Measurements from ENCODE around the gene SPCS3. TPM values are rescaled to one million over a fixed set of nuclear protein-coding genes. Genes with fewer than 3 reads are reported as not detected.
"Not testable (repeated sequence)": the region's sequence is repeated elsewhere in the genome, so short reads cannot be mapped to it uniquely, and the experiment has no call there.

The SPCS3 gene
- total RNA-seq, 4 donors from 2014 or later: 37.9 to 160 (median 115) TPM

DNA sequence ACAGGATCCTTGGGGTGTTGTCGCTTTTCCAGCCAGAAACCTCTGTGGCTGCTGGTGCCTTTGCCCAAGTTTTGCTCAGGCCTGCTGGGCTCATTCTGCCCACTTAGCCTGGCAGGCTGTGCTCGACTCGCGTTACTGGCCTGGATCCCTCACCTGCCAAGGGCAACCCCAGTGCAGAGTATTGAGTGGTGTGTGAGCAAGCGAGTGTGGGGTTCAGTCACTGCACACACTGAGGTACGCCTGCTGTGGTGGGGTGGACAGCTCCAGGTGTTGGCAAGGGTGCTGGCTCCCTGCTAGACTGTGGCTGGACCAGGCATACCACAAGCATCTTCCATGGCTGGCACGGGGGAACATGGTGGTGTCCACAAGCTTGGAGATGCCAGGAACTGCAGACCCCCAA is 22.6 kb downstream of the SPCS3 start:
- Histone ChIP-seq H3K4me1 (no peaks in the 10 kb centered on the region), H3K27ac (no peak overlapping the region), H3K27me3 (no peaks in the 10 kb centered on the region), H3K9me3 (peaks cover 0 to 6% of the 10 kb centered on the region in 2 donors), H3K4me3 (no peak overlapping the region), H3K36me3 (no peaks in the 10 kb centered on the region)
- DNase-seq: no peak
- TF ChIP-seq, protein P1, sequence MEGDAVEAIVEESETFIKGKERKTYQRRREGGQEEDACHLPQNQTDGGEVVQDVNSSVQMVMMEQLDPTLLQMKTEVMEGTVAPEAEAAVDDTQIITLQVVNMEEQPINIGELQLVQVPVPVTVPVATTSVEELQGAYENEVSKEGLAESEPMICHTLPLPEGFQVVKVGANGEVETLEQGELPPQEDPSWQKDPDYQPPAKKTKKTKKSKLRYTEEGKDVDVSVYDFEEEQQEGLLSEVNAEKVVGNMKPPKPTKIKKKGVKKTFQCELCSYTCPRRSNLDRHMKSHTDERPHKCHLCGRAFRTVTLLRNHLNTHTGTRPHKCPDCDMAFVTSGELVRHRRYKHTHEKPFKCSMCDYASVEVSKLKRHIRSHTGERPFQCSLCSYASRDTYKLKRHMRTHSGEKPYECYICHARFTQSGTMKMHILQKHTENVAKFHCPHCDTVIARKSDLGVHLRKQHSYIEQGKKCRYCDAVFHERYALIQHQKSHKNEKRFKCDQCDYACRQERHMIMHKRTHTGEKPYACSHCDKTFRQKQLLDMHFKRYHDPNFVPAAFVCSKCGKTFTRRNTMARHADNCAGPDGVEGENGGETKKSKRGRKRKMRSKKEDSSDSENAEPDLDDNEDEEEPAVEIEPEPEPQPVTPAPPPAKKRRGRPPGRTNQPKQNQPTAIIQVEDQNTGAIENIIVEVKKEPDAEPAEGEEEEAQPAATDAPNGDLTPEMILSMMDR (IDR thresholded peaks at IDR 0.05): no peak
- no peak for TF ChIP-seq POLR2A (IDR thresholded peaks at IDR 0.05)
- intact Hi-C loops (cut with DNase I; ENCODE audit: low total_unique reads): no loop called here

DNA sequence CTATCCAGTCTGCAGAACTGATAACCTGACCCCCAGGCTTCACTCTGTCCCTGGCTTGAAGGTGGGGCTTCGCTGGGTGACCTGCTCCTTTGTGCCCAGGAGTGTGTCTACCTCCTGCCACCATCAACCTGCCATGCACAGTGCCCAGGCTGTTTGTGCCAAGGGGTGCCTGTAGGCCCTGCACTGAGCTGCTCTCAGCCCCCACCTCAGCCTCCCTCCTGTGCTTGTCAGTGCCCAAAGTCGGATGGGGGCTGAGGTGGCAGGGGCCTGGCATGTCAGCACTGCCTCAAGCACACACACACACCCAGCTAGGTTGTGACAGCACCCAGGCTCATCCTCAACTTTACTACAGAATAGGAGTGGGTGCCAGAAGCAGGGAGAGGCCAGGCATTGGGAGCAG is 23.5 kb downstream of the SPCS3 start:
- peaks cover 0 to 6% of the 10 kb centered on the region in 2 donors for H3K9me3 ChIP-seq
- H3K27me3 ChIP-seq: no peaks in the 10 kb centered on the region
- DNase-seq: no peak
- H3K36me3 ChIP-seq: no peaks in the 10 kb centered on the region
- TF ChIP-seq, protein P1 (IDR thresholded peaks at IDR 0.05): no peak
- no peak for TF ChIP-seq POLR2A (IDR thresholded peaks at IDR 0.05)
- intact Hi-C loops (cut with DNase I; ENCODE audit: low total_unique reads): no loop called here
- no peak overlapping the region for H3K4me3 ChIP-seq
- no peak overlapping the region for H3K27ac ChIP-seq
- H3K4me1 ChIP-seq: no peaks in the 10 kb centered on the region

DNA sequence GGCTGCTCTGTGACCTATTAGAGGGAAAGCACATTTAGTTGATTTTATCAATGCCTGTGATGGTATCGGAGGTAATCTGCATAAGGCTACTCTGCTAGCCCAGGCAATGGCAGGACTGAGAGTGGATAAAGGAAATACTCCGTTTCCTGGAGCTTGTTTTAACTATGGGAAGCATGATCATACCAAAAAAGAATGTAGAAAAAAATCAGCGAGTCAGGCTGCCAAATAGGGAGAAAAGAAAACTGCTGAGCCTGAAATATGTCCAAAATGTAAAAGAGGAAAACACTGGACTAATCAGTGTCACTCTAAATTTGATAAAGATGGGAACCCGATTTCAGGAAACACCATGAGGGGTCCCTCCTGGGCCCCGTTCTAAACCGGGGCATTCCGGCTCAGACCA is 25.6 kb downstream of the SPCS3 start:
- DNase-seq; H3K4me1 ChIP-seq; H3K36me3 ChIP-seq; H3K27me3 ChIP-seq; H3K4me3 ChIP-seq; intact Hi-C loops (cut with DNase I; ENCODE audit: low total_unique reads); H3K9me3 ChIP-seq; H3K27ac ChIP-seq: not testable (repeated sequence)

DNA sequence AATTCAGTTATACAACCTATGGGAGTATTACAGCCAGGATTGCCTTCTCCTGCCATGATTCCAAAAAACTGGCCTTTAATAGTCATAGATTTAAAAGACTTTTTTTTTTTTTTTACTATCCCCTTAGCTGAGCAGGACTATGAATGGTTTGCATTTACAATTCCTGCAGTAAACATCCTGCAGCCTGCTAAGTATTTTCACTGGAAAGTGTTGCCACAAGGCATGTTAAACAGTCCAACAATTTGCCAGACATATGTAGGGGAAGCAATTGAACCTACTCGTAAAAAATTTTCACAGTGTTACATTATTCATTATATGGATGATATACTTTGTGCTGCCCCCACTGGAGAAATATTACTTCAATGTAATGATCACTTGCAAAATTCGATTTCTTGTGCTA is 27.1 kb downstream of the SPCS3 start:
- H3K9me3 ChIP-seq; H3K27ac ChIP-seq; H3K36me3 ChIP-seq; DNase-seq; intact Hi-C loops (cut with DNase I; ENCODE audit: low total_unique reads); H3K4me3 ChIP-seq; H3K4me1 ChIP-seq; H3K27me3 ChIP-seq: not testable (repeated sequence)

DNA sequence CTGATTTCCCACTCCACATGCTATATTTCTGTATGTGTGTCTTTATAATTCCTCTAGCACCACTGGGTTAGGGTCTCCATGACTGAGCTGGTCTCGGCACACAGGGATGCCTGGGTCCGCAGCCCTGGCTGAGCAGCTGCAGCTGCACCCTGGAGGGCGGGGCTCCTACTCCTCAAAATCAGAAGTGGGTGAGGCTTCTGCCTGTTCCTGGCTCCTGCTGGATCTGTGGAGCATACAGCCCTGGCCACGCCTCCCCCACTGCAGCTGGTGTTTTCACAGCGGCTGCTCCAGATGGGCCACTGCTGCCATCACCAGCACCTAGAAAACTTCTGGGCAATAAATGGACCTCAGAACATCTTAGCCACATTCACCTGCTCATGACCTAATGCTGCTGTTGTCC is 30.9 kb downstream of the SPCS3 start:
- H3K27ac ChIP-seq: no peak overlapping the region
- no peak overlapping the region for H3K4me3 ChIP-seq
- no peaks in the 10 kb centered on the region for H3K27me3 ChIP-seq
- no peaks in the 10 kb centered on the region for H3K36me3 ChIP-seq
- TF ChIP-seq POLR2A (IDR thresholded peaks at IDR 0.05): no peak
- TF ChIP-seq, protein P1 (IDR thresholded peaks at IDR 0.05): no peak
- no peaks in the 10 kb centered on the region for H3K9me3 ChIP-seq
- DNase-seq: no peak
- intact Hi-C loops (cut with DNase I; ENCODE audit: low total_unique reads): no loop called here
- no peaks in the 10 kb centered on the region for H3K4me1 ChIP-seq

DNA sequence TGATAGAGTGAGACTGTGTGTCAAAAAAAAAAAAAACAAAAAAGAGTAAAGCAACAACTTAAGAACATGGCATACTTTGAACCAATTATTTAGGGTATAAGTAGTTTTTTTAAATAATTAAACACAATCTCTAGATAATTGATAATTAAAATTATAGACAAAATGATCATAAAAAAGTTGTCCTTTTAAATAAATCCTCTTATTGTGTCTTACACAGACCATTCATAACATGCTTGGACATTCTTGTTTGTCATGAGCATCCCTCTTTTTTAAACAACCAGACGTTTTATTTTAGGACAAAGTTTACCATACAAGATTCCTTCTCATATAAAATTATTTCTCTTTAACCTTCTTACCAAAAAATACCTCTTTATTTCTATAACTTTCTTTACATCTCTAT is 35.1 kb downstream of the SPCS3 start:
- Histone ChIP-seq H3K9me3 (no peaks in the 10 kb centered on the region), H3K36me3 (no peaks in the 10 kb centered on the region), H3K4me3 (no peak overlapping the region), H3K27me3 (no peaks in the 10 kb centered on the region), H3K27ac (no peak overlapping the region), H3K4me1 (no peaks in the 10 kb centered on the region)
- DNase-seq: no peak
- TF ChIP-seq, protein P1 (IDR thresholded peaks at IDR 0.05): no peak
- TF ChIP-seq POLR2A (IDR thresholded peaks at IDR 0.05): no peak
- intact Hi-C loops (cut with DNase I; ENCODE audit: low total_unique reads): no loop called here

Data from uterus (tissue), 4 donors.